Right lobe of liver (tissue), 4 donors: ENCODE results near the gene TMEM88.
A peak's percentile ranks its signal among the peaks of the same experiment; 100 is the strongest.

Experiments used
- POLR2A ChIP-seq: fragments of 450-650 bp; IDR thresholded peaks from one replicate; pipeline ENCODE4 v1.6.1; 2017; ENCODE audit warnings: antibody characterized with exemption, mild to moderate bottlenecking
- TF ChIP-seq, protein P1 (sequence below), 4 donors: fragments of 200-600 bp in 3 of 4; fragments of 450-650 bp in 1 of 4; IDR thresholded peaks; one replicate each; pipeline versions ENCODE4 v1.5.1 to v1.8.0; 2016 to 2022; ENCODE audit warnings: antibody characterized with exemption in 4 of 4, mild to moderate bottlenecking in 2 of 4
- donor health status: DM: no; HTN: no; CAD: no.
- donor health status: DM: no; HTN: no; CAD: no.
- donor health status: DM: no; HTN: yes; CAD: no.

DNA sequence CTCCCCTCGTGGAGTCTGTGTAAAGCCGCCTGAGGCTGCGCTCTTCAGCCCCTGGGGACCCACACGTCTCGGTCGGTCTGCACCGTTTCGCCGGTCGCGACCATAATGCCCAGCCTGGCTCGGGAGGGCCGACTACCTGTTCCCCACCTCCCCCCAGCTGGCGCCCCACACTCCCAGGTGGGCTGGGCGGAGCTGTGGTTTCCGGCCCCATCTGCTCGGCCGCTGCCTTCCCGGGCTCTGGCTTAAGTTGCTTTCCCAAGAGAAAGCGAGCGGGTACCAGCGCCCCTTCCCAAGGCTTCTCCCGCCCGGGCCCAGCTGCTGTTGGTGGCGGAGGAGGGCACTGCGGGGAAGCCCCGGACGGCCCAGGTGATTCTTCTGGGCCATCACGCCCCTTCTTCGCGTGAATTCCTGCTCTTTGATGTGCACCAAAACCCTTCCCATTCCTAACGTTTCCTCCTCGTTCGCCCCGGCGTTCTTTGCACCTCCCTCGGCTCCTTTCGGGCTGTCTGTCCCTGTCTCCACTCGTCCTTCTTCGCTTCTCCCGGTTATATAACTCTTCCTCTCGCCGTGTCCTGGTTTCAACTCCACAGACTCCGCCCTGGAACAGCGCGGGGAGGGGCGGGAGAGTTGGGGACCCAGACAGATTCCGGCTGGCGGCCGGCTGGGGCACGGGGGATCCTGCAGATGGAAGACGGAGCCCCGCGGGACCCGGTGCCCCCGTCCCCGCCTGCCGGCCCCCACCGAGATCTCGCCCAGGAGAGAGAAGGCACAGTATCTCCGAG, 18.9 kb upstream of the TMEM88 start:
- TF ChIP-seq, protein P1, sequence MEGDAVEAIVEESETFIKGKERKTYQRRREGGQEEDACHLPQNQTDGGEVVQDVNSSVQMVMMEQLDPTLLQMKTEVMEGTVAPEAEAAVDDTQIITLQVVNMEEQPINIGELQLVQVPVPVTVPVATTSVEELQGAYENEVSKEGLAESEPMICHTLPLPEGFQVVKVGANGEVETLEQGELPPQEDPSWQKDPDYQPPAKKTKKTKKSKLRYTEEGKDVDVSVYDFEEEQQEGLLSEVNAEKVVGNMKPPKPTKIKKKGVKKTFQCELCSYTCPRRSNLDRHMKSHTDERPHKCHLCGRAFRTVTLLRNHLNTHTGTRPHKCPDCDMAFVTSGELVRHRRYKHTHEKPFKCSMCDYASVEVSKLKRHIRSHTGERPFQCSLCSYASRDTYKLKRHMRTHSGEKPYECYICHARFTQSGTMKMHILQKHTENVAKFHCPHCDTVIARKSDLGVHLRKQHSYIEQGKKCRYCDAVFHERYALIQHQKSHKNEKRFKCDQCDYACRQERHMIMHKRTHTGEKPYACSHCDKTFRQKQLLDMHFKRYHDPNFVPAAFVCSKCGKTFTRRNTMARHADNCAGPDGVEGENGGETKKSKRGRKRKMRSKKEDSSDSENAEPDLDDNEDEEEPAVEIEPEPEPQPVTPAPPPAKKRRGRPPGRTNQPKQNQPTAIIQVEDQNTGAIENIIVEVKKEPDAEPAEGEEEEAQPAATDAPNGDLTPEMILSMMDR (IDR thresholded peaks at IDR 0.05) = peak in 1 of 4 donors; percentile 4
- TF ChIP-seq POLR2A = peak; percentile 78
